G401 (cell line): Measurements from ENCODE around the gene EGFL6. TPM values are rescaled to one million over a fixed set of nuclear protein-coding genes. Genes with fewer than 3 reads are reported as not detected.
"Not testable (repeated sequence)": the region's sequence is repeated elsewhere in the genome, so short reads cannot be mapped to it uniquely, and the experiment has no call there.

ENCODE experiments used
- DNase-seq: peaks from one replicate; pipeline ENCODE4 v3.0.0-alpha.2; 2015; ENCODE audit warnings: low spot score
- in situ Hi-C: cut with HindIII; loops from 2 replicates; pipeline ENCODE4 v1.10.0; 2016; ENCODE audit warnings: low sequenced_read_pairs, mixed read lengths
- total RNA-seq: library from RNA; depleted of rRNA; stranded (reverse); fragments of >200 nt; shearing (Covaris generic); gene quantifications from 2 replicates; pipeline ENCODE4 v1.2.3, GENCODE V29; 2014

EGFL6 gene
- total RNA-seq, 1 experiment from 2014 or later = 9.5 TPM

- in situ Hi-C loops = not testable (repeated sequence)
Measured at GRCh38 chrX:13648336-13648735, 78.9 kb downstream of the EGFL6 start.

GRCh38 chrX:13649838-13650237, 80.4 kb downstream of the EGFL6 start:
- in situ Hi-C loops = no loop called here
- no peak for DNase-seq

More at GRCh38 chrX:13648336-13648735, 78.9 kb downstream of the EGFL6 start:
- DNase-seq = not testable (repeated sequence)

GRCh38 chrX:13650318-13650717, 80.9 kb downstream of the EGFL6 start:
- in situ Hi-C loops = no loop called here
- DNase-seq = no peak

- no peak for DNase-seq
- in situ Hi-C loops = no loop called here
Measured at GRCh38 chrX:13651150-13651549, 81.7 kb downstream of the EGFL6 start.

- no peak for DNase-seq
- in situ Hi-C loops = no loop called here
Measured at GRCh38 chrX:13652287-13652793, 82.9 kb downstream of the EGFL6 start.

GRCh38 chrX:13652850-13653693, 83.7 kb downstream of the EGFL6 start, which contains the start of gene TCEANC:
TCEANC (plus strand) TSS chrX:13653141; CDS start chrX:13662509, 9,368 bp downstream.
- peak; percentile 91 for DNase-seq
- in situ Hi-C loops = no loop called here

GRCh38 chrX:13654116-13654515, 84.7 kb downstream of the EGFL6 start:
- no peak for DNase-seq
- in situ Hi-C loops = no loop called here

GRCh38 chrX:13655674-13656073, 86.3 kb downstream of the EGFL6 start:
- in situ Hi-C loops = no loop called here
- DNase-seq = no peak

GRCh38 chrX:13658602-13659001, 89.2 kb downstream of the EGFL6 start:
- peak; percentile 67 for DNase-seq
- in situ Hi-C loops = no loop called here

GRCh38 chrX:13659063-13659462, 89.7 kb downstream of the EGFL6 start:
- in situ Hi-C loops = no loop called here
- DNase-seq = no peak

GRCh38 chrX:13661735-13662288, 92.4 kb downstream of the EGFL6 start:
- no peak for DNase-seq
- in situ Hi-C loops = no loop called here

- no peak for DNase-seq
- in situ Hi-C loops = no loop called here
Measured at GRCh38 chrX:13662355-13662791, 93.0 kb downstream of the EGFL6 start.

GRCh38 chrX:13664020-13664419, 94.6 kb downstream of the EGFL6 start:
- in situ Hi-C loops = no loop called here
- no peak for DNase-seq

- in situ Hi-C loops = no loop called here
- no peak for DNase-seq
Measured at GRCh38 chrX:13666836-13667235, 97.4 kb downstream of the EGFL6 start.

GRCh38 chrX:13667919-13668318, 98.5 kb downstream of the EGFL6 start:
- no peak for DNase-seq
- in situ Hi-C loops = no loop called here

GRCh38 chrX:13669246-13669737, 99.9 kb downstream of the EGFL6 start:
- DNase-seq = no peak
- in situ Hi-C loops = no loop called here

GRCh38 chrX:13669755-13670154, 100.4 kb downstream of the EGFL6 start:
- DNase-seq, in situ Hi-C loops: not testable (repeated sequence)

- in situ Hi-C loops = no loop called here
- no peak for DNase-seq
Measured at GRCh38 chrX:13670197-13670596, 100.8 kb downstream of the EGFL6 start.

GRCh38 chrX:13673016-13673415, 103.6 kb downstream of the EGFL6 start:
- in situ Hi-C loops = no loop called here
- no peak for DNase-seq

- in situ Hi-C loops = no loop called here
- no peak for DNase-seq
Measured at GRCh38 chrX:13676885-13677284, 107.5 kb downstream of the EGFL6 start.
